Measurements from ENCODE around the gene DYNC1I1.
A peak's percentile ranks its signal among the peaks of the same experiment; 100 is the strongest.

DYNC1I1 gene

DNA sequence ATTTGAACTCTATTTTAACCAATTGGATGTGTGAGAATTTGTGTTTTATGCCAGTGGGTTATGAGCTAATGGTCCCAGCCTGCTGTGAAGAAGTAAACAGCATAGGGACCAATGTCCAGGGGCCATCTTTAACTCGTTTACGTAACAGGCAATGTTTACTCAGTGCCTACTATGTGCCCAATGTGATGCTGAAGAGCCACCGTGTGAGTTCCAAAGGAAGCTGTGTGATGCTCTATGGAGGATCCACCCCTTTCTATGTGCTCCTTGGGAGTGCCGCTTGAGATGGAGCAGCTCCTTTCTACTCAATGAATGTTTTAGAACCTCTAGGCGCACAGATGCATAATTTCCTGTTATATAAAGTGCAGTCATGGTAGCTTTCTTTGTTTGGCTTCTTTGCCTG lies 21.3 kb downstream of the DYNC1I1 start:
- DNase-seq (ENCODE audit: low read depth) = no peak

DNA sequence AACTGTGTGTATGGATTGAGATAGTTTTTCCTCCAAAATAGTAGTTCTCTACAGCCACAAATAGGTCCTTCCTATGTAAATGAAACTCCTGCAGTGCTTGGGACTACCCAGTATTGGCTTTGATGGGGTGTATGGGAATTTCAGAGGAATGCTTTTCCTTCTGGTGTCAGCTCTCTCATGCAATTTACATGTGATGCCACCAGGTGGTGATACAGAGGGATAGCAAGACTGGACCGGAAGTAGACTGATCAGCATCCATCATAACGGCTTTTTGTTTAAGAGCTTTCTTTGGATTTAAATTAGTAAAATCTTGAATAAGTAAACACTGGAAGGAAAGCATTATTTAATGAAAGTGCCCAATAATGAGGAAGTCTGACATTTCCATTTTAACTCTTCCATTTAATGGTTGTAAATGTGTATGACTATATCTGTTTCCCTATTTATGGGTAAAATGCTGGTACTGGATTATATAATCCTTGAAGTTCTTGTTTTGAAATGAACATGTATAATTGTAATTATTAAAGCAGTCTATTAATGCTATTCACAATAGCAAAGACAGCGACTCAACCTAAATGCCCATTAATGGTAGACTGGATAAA lies 22.7 kb downstream of the DYNC1I1 start:
- no peak for DNase-seq (ENCODE audit: low read depth)

DNA sequence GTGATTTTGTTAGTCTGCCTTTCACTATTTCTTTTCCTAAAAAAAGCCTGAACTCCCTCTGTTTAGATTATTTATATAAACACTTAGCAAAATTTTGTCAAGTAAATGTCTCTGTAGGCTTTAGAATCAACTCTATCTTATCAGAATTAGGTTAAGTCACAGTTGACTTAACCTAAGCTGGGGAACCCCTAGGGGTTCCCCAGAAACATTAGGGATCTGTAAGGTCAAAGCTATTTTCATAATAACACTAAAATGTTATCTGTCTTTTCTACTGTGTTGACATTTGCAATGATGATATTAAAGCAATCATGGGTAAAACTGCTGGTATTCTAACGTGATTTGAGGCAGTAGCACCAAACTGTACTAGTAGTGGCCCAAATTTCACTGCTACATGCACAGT lies 24.3 kb downstream of the DYNC1I1 start:
- DNase-seq (ENCODE audit: low read depth) = no peak

GRCh38 chr7:95798401-95798930 lies 26.1 kb downstream of the DYNC1I1 start:
- no peak for DNase-seq (ENCODE audit: low read depth)

DNA sequence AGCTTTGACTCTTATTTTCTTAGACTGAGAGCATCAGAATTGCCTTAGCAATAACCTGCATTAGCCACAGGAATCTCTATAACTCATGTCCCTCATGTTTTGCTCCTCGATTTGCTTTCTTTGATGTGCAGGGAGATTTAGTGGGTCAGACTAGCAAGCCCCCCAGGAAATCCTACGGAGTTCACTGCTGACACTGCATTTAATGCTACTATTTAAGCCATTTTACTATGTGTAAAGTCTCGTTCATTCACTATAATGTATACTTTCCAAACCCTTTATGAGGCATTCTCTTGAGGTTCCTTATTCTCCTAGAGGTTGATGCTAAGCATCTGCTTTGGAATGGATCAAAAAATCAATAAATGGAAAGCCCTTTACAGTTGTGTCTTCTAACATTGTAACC lies 28.4 kb downstream of the DYNC1I1 start:
- no peak for DNase-seq (ENCODE audit: low read depth)

DNA sequence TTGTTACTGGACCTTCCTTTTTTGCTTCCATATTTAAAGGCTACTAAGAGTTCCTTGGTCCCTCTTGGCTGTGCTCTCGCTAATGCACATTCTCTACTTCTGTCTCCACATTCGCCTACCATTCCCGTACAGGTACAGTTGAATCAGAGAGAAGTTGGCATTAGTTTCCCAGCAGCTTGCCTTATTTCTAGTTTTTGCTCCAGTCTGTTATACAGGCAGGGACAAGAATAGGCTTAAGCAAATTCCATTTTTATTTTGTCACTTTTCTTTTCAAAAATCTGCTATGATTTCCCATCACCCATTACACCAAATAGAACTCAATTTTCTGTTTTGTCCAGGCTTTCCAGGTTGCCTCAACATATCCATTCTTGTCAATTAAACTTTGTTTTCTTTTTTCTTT lies 29.9 kb downstream of the DYNC1I1 start:
- DNase-seq (ENCODE audit: low read depth) = no peak

DNA sequence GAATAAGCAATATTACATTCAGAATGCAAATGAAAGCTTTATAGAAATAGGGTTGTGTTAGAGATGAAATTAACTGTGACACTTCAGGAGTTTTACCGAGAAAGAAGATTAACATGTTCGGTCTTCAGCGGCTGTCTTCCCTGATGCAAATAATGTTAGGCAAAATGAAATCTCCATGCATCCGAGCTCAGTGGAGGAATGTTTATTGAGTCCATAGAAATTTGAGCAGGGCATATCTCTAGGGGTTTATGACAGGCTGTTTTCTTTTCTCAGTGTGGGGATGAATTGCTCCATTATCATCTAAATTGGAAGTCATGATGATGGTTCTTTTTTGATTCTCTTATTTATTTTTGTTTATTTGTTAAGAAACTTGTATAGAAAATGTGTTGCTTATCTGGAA lies 31.7 kb downstream of the DYNC1I1 start:
- DNase-seq (ENCODE audit: low read depth) = peak; percentile 11

DNA sequence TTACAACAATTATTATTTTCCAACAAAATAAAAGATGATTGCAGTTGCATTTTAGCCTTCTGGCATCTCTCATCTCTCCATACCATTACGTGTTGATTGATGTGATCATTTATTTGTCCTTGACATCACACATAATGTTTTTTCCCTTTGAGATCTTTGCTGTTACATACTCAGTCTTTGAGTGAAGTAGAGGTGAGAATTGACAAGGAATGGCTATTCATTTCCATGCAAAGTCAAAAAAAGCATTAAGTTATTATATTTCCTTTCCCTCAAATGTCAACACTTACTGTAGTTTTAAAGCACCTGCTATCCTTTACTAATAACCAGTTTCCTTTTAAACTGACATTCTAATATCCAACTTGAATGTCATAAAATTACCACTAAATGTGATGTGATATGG lies 33.6 kb downstream of the DYNC1I1 start:
- DNase-seq (ENCODE audit: low read depth) = no peak

DNA sequence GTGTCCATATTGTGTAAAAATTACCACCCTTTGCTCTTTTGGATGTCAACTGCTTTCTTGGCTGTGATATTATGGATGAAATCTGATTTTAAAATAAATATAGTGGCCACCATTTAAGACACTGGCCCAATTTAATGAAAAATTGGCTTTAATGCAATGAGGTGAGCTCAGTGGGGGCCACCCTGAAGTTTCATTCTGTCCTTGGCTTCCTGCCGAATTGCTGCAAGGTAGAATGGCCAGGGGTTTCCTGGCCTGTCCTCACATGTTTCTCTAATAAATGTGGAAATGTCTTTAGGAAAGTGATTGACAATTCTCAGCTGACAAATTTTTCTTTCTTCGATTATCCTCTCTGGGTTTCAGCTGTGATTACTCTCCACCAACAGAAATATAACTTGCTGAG lies 36.0 kb downstream of the DYNC1I1 start:
- DNase-seq (ENCODE audit: low read depth) = no peak

DNA sequence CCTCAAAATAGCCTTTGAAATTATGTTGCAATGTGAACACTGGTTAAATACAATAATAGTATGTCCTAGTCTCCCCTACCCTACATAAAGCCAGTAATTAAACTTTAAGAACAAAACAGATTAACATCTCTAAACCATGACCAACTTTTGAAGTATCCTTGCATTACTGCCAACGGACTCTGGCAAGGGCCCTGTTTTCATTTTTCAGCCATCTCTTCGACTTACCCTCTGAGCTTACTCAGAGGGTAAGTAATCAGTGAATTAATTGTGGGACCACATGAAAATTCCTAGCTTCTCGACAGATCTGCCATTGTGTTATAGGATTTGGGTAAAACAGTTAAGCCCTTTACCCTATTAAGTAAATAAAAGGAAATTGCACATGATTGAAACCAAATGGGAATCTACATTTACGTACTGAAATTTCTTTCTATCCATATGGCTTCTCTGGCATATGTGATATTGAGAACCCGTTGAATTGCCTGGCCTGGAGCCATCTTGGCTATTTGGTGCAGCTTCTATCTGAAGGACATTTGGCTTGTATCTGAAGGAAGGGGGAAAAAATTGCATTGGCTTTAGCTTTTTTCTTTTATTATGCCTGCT lies 39.6 kb downstream of the DYNC1I1 start:
- no peak for DNase-seq (ENCODE audit: low read depth)

DNA sequence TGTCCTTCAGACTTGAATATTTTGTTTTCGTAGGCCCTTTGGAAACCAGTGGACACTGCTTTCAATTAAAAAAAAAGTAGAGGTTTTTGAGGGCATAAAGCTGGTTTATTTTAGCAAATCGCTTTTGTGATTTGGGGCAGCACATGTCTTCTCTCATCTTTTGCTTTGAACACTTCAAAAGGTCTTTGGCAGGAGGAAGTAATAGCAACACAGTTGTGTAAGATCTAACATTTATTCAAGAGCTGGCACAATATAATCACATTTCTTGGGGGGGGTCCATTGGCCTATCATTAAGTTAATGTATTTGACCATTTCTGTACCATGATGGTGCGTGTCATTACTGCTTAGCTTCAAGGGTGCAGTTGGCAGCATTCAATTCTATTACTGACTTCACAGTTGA lies 42.4 kb downstream of the DYNC1I1 start:
- DNase-seq (ENCODE audit: low read depth) = no peak

GRCh38 chr7:95817866-95818640 lies 45.7 kb downstream of the DYNC1I1 start:
- no peak for DNase-seq (ENCODE audit: low read depth)

GRCh38 chr7:95820778-95821177 lies 48.4 kb downstream of the DYNC1I1 start:
- no peak for DNase-seq (ENCODE audit: low read depth)

DNA sequence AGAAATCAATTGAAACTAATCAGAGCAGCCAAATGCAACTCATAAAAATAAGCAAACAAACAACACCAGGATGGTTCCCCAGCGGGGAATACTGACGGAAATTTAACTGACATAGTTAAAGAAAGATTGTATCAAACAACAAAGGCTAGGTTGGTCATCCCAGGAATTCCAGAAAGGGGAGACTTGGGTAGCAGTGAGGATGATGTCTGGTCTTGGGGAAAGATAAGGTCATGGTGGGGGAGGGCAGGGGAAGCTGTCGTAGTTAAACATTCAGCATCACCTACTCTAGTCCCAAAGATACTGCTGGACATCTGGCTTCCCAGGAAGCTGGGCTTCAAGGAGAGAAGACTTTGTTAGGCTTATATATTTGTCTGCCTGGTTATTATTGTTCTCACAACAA lies 50.4 kb downstream of the DYNC1I1 start:
- no peak for DNase-seq (ENCODE audit: low read depth)

GRCh38 chr7:95824616-95825015 lies 52.3 kb downstream of the DYNC1I1 start:
- DNase-seq (ENCODE audit: low read depth) = no peak

GRCh38 chr7:95828824-95829790 lies 56.8 kb downstream of the DYNC1I1 start:
- no peak for DNase-seq (ENCODE audit: low read depth)

GRCh38 chr7:95840953-95841950 lies 68.9 kb downstream of the DYNC1I1 start:
- no peak for DNase-seq (ENCODE audit: low read depth)

GRCh38 chr7:95843286-95843685 lies 70.9 kb downstream of the DYNC1I1 start:
- peak; percentile 13 for DNase-seq (ENCODE audit: low read depth)

DNA sequence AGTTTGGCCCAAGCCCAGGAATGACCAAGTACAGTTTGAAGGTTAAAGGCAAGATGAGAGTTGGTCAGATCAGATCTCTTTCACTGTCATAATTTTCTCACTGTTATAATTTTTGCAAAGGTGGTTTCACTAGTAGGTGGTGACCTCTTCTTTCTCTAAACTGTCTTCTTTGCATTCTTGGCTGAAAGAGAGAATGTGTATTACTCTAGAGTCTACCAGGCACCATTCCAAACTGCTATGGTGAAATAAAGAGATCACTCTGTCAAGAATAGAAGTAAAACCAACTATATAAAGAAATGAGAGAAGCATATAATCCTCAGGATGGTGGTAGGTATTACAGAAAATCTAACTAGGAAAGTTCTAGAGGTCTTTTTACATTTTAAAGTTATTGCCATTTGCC lies 72.7 kb downstream of the DYNC1I1 start:
- DNase-seq (ENCODE audit: low read depth) = no peak

DNA sequence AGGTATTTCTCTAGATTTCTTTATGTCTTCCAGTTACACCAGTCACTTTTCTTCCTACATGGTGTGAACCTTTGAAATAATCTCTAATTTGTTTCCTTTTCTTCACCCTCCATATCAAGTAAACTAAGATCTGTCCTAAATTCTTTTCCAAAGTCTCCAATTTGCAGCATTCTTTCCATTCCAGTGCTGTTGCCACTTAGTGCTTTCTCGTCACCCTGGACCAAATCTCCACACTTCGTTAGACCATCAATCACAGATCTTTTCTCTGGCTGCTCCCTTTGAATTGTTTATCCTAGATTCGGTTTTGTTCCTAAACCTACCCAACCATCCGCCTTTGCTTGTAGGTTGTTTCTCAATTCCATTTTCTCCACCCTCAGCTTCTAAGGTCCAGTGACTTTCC lies 74.7 kb downstream of the DYNC1I1 start:
- no peak for DNase-seq (ENCODE audit: low read depth)

- peak; percentile 32 for DNase-seq (ENCODE audit: low read depth)
These were observed 87.1 kb downstream of the DYNC1I1 start for GRCh38 chr7:95859429-95859828.
